ENCODE data around the gene ALPP.
"Not testable (repeated sequence)": the region's sequence is repeated elsewhere in the genome, so short reads cannot be mapped to it uniquely, and the experiment has no call there.

The ALPP gene

GRCh38 chr2:232365621-232366321, 12.8 kb upstream of the ALPP start:
- Histone ChIP-seq H3K36me3 (no peaks in the 10 kb centered on the region), H3K4me3 (ENCODE audit: low read depth, low read length) (no peak overlapping the region), H3K27ac (no peak overlapping the region), H3K9me3 (ENCODE audit: severe bottlenecking) (no peaks in the 10 kb centered on the region), H3K27me3 (ENCODE audit: insufficient read depth, low read depth, severe bottlenecking) (no peaks in the 10 kb centered on the region)
- TF ChIP-seq, protein P1, sequence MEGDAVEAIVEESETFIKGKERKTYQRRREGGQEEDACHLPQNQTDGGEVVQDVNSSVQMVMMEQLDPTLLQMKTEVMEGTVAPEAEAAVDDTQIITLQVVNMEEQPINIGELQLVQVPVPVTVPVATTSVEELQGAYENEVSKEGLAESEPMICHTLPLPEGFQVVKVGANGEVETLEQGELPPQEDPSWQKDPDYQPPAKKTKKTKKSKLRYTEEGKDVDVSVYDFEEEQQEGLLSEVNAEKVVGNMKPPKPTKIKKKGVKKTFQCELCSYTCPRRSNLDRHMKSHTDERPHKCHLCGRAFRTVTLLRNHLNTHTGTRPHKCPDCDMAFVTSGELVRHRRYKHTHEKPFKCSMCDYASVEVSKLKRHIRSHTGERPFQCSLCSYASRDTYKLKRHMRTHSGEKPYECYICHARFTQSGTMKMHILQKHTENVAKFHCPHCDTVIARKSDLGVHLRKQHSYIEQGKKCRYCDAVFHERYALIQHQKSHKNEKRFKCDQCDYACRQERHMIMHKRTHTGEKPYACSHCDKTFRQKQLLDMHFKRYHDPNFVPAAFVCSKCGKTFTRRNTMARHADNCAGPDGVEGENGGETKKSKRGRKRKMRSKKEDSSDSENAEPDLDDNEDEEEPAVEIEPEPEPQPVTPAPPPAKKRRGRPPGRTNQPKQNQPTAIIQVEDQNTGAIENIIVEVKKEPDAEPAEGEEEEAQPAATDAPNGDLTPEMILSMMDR (IDR thresholded peaks at IDR 0.05; ENCODE audit: low read depth, low read length): peak; percentile 78
- DNase-seq: peak; percentile 83

- not testable (repeated sequence) for H3K27ac ChIP-seq; H3K27me3 ChIP-seq (ENCODE audit: insufficient read depth, low read depth, severe bottlenecking); DNase-seq; H3K9me3 ChIP-seq (ENCODE audit: severe bottlenecking); H3K4me3 ChIP-seq (ENCODE audit: low read depth, low read length); H3K36me3 ChIP-seq
Observed at GRCh38 chr2:232366461-232366860, 12.1 kb upstream of the ALPP start.

GRCh38 chr2:232367016-232367415, 11.5 kb upstream of the ALPP start:
- Histone ChIP-seq H3K9me3 (ENCODE audit: severe bottlenecking) (no peaks in the 10 kb centered on the region), H3K36me3 (no peaks in the 10 kb centered on the region), H3K27me3 (ENCODE audit: insufficient read depth, low read depth, severe bottlenecking) (no peaks in the 10 kb centered on the region), H3K27ac (no peak overlapping the region), H3K4me3 (ENCODE audit: low read depth, low read length) (no peak overlapping the region)
- DNase-seq: no peak
- TF ChIP-seq, protein P1 (IDR thresholded peaks at IDR 0.05; ENCODE audit: low read depth, low read length): no peak

DNA sequence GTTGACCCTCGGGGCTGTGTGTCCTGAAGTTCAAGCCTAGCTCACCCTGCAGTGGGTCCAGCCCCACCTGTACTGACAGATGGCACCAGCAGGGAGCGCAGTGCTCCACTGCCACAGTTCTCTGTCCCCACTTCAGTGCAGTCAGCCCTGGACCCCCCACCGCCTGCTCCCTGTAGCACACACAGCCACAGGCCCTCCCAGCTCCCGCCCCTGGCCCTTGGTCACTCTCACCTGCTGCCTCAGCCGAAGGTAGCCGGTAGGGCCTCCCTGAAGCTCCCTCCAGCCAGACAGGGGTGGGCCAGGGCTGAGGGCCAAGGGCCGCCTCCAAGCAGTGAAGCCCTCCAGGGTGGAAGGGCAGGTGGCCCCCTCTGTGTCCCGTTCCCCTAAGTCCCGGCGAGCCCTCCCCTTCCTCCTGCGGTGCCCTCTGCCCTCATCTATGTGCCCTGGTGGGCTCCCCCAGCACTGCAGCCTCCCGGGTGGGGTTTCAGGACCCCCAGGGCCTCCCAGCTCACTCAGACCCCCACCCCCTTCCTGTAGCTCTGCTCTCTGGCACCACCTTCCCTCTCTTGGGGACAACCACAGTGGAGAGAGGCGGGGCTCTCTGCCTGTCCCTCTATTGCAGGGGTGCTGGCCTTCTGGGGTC, 10.8 kb upstream of the ALPP start:
- Histone ChIP-seq H3K36me3 (no peaks in the 10 kb centered on the region), H3K27me3 (ENCODE audit: insufficient read depth, low read depth, severe bottlenecking) (no peaks in the 10 kb centered on the region), H3K27ac (no peak overlapping the region), H3K4me3 (ENCODE audit: low read depth, low read length) (no peak overlapping the region), H3K9me3 (ENCODE audit: severe bottlenecking) (no peaks in the 10 kb centered on the region)
- peak; percentile 62 for DNase-seq
- TF ChIP-seq, protein P1 (IDR thresholded peaks at IDR 0.05; ENCODE audit: low read depth, low read length): peak; percentile 73

DNA sequence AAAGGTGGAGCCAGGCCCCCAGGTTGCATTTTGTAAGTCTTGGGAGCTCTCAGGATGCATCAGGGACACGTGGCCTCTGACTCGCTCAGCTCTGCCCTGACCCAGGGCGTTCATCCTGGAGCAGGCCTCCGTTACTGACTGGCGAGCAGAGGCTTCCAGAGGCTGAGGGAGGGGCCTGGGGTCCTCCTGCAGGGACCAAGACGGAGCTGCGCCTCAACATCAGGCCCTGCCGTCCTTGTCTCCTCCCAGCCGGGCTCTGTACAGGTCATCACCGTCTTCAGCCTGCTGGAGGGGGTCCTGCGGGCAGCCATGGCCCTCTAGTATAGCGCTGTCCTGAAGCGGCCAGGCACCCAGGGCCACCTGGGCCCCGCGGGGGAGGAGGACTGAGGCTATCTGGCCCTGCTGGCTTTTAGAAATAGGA, 10.2 kb upstream of the ALPP start:
- TF ChIP-seq, protein P1 (IDR thresholded peaks at IDR 0.05; ENCODE audit: low read depth, low read length): no peak

GRCh38 chr2:232369126-232369951, 9.2 kb upstream of the ALPP start:
- Histone ChIP-seq H3K36me3 (no peaks in the 10 kb centered on the region), H3K27ac (no peak overlapping the region), H3K9me3 (ENCODE audit: severe bottlenecking) (no peaks in the 10 kb centered on the region), H3K27me3 (ENCODE audit: insufficient read depth, low read depth, severe bottlenecking) (no peaks in the 10 kb centered on the region), H3K4me3 (ENCODE audit: low read depth, low read length) (no peak overlapping the region)
- TF ChIP-seq, protein P1 (IDR thresholded peaks at IDR 0.05; ENCODE audit: low read depth, low read length): no peak
- DNase-seq: no peak

More for the DNA sequence above, 10.2 kb upstream of the ALPP start:
- no peaks in the 10 kb centered on the region for H3K27me3 ChIP-seq (ENCODE audit: insufficient read depth, low read depth, severe bottlenecking)
- H3K4me3 ChIP-seq (ENCODE audit: low read depth, low read length): no peak overlapping the region
- no peaks in the 10 kb centered on the region for H3K9me3 ChIP-seq (ENCODE audit: severe bottlenecking)
- H3K27ac ChIP-seq: no peak overlapping the region
- H3K36me3 ChIP-seq: no peaks in the 10 kb centered on the region
- DNase-seq: no peak

- not testable (repeated sequence) for H3K27me3 ChIP-seq (ENCODE audit: insufficient read depth, low read depth, severe bottlenecking); H3K27ac ChIP-seq; H3K9me3 ChIP-seq (ENCODE audit: severe bottlenecking); DNase-seq; H3K4me3 ChIP-seq (ENCODE audit: low read depth, low read length); H3K36me3 ChIP-seq
Observed at GRCh38 chr2:232370007-232370406, 8.5 kb upstream of the ALPP start.
